ENCODE measurements around the gene RPS23. TPM values are rescaled to one million over a fixed set of nuclear protein-coding genes. Genes with fewer than 3 reads are reported as not detected.

Gene RPS23
- total RNA-seq, 1 donor from 2014 or later = 3,145 TPM

DNA sequence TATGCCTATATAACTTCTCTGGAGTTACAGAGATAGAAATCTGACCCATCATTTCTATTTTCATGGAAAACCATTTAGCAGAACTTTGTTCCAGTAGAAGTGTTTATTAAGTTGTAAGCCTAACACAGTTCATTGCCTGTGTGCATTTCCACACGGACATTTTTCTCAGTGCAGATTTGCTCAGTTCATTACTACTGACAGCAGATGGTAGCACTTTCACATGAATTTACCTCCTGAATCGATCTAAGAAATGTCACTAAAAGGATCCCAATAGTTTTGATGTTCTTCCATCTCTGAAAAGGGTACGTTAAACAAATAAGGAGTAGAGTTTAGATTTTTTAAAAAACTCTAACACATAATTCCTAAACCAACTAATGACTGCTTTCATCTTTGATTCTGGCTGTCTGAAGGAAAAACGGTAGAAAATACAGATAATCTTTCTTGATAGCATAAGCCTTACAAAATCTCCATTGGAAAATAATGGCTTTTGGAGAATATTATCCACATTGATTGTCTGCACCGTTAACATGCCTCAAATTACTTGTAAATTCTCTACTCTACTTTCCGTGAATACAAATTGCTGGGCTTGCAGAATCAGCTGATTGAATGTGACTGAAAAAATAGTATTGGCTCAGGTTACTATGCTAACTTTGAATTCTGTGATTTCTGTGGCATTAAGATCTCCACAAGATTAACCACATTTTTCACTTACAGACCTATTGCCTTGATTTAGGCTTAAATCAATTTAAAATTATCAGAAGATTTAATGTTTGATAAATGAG lies 33.1 kb downstream of the RPS23 start:
- DNase-seq (ENCODE audit: low read depth in 2 of 2) = peak in 1 of 2 donors; percentile 3

DNA sequence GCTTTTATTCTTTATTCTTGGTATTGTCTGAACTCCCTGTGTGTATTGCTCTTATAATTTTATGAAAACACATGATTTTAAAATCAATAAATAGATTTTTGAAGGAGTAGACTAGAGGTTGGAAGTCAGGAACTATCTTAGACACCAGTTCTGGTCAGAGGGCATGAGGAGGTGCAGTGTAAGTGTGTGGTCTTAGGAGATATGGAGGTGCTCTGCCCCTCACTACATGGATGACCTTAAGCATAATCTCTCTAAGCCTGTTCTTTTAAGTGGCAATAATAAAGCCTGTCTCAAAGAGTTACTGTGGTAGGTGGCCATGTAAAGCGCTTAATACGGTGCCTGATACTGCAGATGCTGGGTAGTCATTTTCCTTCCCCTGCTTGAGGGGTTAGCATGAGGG lies 34.0 kb downstream of the RPS23 start:
- no peak for DNase-seq (ENCODE audit: low read depth in 2 of 2)

DNA sequence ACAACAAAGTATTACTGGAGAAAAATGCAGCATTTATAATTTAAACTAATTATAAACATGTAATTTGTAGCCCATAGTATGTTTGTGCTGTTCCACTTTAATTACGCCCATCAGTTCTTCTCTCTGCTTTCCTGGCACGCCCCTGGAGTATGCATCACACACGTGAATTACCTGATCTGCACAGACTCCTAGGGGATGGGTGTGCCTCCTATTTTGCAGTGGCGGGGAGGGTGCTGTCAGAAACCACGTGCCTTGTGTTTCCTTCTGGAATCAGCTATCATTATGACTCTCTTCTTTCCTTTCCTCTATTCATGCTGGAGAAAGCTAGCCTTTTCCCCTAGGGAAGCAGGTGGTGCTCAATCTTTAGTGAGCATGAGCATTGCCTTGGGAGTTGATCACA lies 43.3 kb downstream of the RPS23 start:
- DNase-seq (ENCODE audit: low read depth in 2 of 2) = no peak

DNA sequence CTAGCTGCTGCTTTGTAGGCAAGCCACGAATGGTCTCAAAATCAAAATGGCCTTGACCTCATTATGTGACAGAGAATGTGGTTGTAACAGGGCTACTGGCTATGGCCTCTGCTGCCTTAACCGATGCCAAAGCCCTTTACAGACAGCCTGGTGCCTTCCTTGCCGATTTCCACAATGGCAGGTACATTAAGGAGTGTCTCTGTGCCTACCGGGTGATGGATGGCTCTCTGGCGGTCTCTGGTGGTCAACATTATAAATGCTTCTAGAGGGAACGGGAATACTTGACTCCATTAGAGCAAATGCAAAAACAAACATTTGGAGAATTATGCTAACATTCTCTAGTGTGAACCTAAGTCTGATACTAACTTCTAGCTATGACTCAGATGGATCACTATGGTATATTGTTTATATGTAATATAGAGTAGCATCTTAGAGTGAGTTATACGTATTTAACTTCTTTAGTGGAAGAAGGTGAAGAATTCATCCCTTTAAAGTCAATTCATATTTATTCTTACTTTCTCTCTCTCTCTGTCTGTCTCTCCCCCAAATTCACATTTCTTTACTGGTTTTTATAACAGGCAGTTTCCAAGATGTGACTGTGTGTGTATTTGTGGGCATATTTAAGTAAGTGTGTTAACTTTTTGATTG lies 52.5 kb downstream of the RPS23 start:
- DNase-seq (ENCODE audit: low read depth in 2 of 2) = peak; percentile 26 to 53

Data from dermis microvascular lymphatic vessel endothelial cell (primary cell).